Loucy (cell line): ENCODE results near the gene OR7G2.
"Not testable (repeated sequence)": the region's sequence is repeated elsewhere in the genome, so short reads cannot be mapped to it uniquely, and the experiment has no call there.

Experiments
- H2AFZ ChIP-seq: fragments of 200-600 bp; sonication (generic); 2 replicates; pipeline ENCODE4 v1.6.0; 2016; ENCODE audit warnings: antibody characterized with exemption, mild to moderate bottlenecking, low read length, moderate library complexity
- H3F3A ChIP-seq: fragments of 200-600 bp; 2 replicates; pipeline ENCODE4 v1.6.0; 2016; ENCODE audit warnings: antibody characterized with exemption, low read depth, mild to moderate bottlenecking
- H3K27me3 ChIP-seq: fragments of 200-600 bp; sonication (generic); 2 replicates; pipeline ENCODE4 v1.6.1; 2014; ENCODE audit warnings: low read length, mild to moderate bottlenecking; ENCODE audit not compliant: insufficient read depth, poor library complexity, severe bottlenecking
- H3K36me3 ChIP-seq: fragments of 200-600 bp; sonication (generic); 2 replicates; pipeline ENCODE4 v1.6.1; 2016; ENCODE audit warnings: low read length; ENCODE audit not compliant: insufficient read depth
- H3K4me1 ChIP-seq: fragments of 200-600 bp; sonication (generic); 2 replicates; pipeline ENCODE4 v1.5.1; 2014; ENCODE audit warnings: low read length, mild to moderate bottlenecking; ENCODE audit not compliant: insufficient read depth, poor library complexity, severe bottlenecking
- H3K4me2 ChIP-seq: fragments of 200-600 bp; sonication (generic); 2 replicates; pipeline ENCODE4 v1.6.0; 2014; ENCODE audit warnings: antibody characterized with exemption, low read length, low read depth, mild to moderate bottlenecking; ENCODE audit not compliant: poor library complexity, severe bottlenecking
- H3K4me3 ChIP-seq: fragments of 200-600 bp; sonication (generic); 2 replicates; pipeline ENCODE4 v1.5.1; 2014; ENCODE audit warnings: low read length, mild to moderate bottlenecking, mixed read lengths; ENCODE audit not compliant: poor library complexity, severe bottlenecking
- H3K79me2 ChIP-seq: fragments of 200-600 bp; sonication (generic); 2 replicates; pipeline ENCODE4 v1.6.1; 2014; ENCODE audit warnings: low read length; ENCODE audit not compliant: insufficient read depth
- H3K9ac ChIP-seq: fragments of 200-600 bp; sonication (generic); 2 replicates; pipeline ENCODE4 v1.6.0; 2014; ENCODE audit warnings: mild to moderate bottlenecking, low read depth, low read length, moderate library complexity; ENCODE audit not compliant: poor library complexity, severe bottlenecking
- H3K9me2 ChIP-seq: fragments of 200-600 bp; sonication (generic); replicated peaks from 2 replicates; pipeline ENCODE4 v1.6.1; 2016; ENCODE audit warnings: low read depth, low read length, mixed read lengths
- H3K9me3 ChIP-seq: fragments of 200-600 bp; sonication (generic); 2 replicates; pipeline ENCODE4 v1.6.1; 2014; ENCODE audit warnings: mild to moderate bottlenecking, antibody characterized with exemption, low read length, low read depth; ENCODE audit not compliant: insufficient read depth
- H4K20me1 ChIP-seq: fragments of 200-600 bp; sonication (generic); 2 replicates; pipeline ENCODE4 v1.6.0; 2014; ENCODE audit warnings: antibody characterized with exemption, low read length, mild to moderate bottlenecking; ENCODE audit not compliant: insufficient read depth, poor library complexity, severe bottlenecking
- CTCF ChIP-seq: fragments of 200-600 bp; sonication (generic); conservative IDR thresholded peaks from 2 replicates; pipeline ENCODE4 v1.5.1; 2014; ENCODE audit warnings: mild to moderate bottlenecking, antibody characterized with exemption, low read length
- EZH2phosphoT487 ChIP-seq: fragments of 200-600 bp; IDR thresholded peaks from 2 replicates; pipeline ENCODE4 v1.6.1; 2018; ENCODE audit warnings: antibody characterized with exemption, mild to moderate bottlenecking, moderate library complexity, borderline replicate concordance

Gene OR7G2

DNA sequence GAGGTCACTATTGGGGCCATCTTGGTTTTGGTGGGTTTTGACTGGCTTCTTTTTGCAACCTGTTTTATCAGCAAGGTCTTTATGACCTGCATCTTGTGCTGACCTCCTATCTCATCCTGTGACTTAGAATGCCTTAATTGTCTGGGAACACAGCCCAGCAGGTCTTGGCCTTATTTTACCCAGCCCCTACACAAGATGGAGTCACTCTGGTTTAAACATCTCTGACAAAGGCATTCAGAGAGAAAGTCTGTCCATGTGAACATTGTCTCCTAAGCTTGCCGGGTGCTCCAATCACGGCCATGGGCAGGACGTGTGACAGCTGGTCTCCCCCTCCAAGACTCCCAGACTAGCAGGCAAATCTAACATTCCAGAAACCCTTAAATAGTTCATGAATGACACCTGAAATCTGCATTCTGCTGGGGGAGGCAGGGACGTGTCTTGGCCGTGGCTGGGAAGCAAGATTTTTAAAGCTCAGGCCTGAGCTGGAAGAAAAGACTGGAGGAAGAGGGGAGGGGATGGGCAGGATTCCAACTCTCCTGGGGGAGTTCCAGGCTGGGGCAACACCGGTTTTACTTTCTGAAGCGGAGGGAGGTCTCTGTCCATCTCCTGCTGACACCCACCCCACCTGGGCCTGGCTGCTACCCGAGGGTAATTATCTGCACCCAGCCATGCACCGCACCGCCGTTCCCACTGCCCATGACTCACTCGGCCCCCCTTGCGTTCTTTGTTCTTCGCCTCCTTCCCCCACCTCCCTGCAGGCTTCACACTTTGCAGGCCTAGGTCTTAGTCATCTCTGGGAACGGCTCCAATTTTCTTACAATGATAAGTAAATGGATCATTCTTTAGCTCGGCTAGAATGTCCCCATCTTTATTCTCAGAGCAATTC, 32.0 kb downstream of the OR7G2 start:
- Histone ChIP-seq H2AFZ (no peak overlapping the region), H3K4me3 (no peak overlapping the region), H3K9ac (no peak overlapping the region), H3K9me2 (no peaks in the 10 kb centered on the region), H3K27me3 (no peaks in the 10 kb centered on the region), H3K9me3 (no peaks in the 10 kb centered on the region), H3K4me2 (no peak overlapping the region), H3F3A (no peaks in the 10 kb centered on the region), H3K4me1 (no peaks in the 10 kb centered on the region), H4K20me1 (no peaks in the 10 kb centered on the region), H3K79me2 (no peaks in the 10 kb centered on the region), H3K36me3 (no peaks in the 10 kb centered on the region)
- TF ChIP-seq EZH2phosphoT487 (no peak), CTCF (no peak)

DNA sequence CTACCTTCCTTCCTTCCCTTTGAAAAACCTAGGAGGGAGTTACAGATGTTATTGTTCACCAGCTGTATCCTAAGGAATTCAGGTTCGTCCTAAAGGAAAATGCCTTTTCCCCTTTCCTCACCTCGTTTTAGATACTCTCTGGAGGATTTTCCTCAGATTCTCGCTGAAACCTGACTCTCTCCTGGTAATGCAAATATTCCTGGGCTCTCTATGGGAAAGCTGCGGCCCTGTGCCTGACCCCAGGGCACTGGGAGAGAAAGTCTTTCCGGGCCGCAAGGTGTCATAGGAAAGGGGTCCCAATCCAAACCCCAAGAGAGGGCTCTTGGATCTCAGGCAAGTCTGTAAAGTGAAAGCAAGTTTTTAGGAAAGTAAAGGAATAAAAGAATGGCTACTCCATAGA, 33.5 kb downstream of the OR7G2 start:
- Histone ChIP-seq H4K20me1 (no peaks in the 10 kb centered on the region), H3K9me3 (no peaks in the 10 kb centered on the region), H3K9me2 (no peaks in the 10 kb centered on the region), H3K9ac (no peak overlapping the region), H2AFZ (no peak overlapping the region), H3K79me2 (no peaks in the 10 kb centered on the region), H3K4me1 (no peaks in the 10 kb centered on the region), H3K4me3 (no peak overlapping the region), H3F3A (no peaks in the 10 kb centered on the region), H3K27me3 (no peaks in the 10 kb centered on the region), H3K36me3 (no peaks in the 10 kb centered on the region), H3K4me2 (no peak overlapping the region)
- TF ChIP-seq CTCF (no peak), EZH2phosphoT487 (no peak)

DNA sequence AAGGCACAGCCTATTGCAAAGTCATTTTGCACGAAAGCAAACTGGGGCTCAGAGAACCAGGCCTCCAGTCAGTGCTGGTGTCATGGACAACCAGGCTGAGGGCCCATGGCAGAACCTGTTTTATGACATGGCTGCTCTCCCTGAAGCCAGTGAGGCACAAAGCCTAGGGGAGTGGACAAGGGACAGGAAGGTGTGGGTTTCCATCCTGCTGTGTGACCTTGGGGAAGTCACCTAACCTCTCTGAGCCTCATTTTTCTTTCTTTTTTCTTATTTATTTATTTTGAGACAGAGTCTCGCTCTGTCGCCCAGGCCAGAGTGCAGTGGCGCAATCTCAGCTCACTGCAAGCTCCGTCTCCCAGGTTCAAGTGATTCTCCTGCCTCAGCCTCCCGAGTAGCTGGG, 35.6 kb downstream of the OR7G2 start:
- H3K4me1 ChIP-seq, H3F3A ChIP-seq, H3K27me3 ChIP-seq, H3K36me3 ChIP-seq, H3K9me3 ChIP-seq, H4K20me1 ChIP-seq, H3K4me3 ChIP-seq, H3K9me2 ChIP-seq, H3K9ac ChIP-seq, H2AFZ ChIP-seq, H3K79me2 ChIP-seq, H3K4me2 ChIP-seq: not testable (repeated sequence)

DNA sequence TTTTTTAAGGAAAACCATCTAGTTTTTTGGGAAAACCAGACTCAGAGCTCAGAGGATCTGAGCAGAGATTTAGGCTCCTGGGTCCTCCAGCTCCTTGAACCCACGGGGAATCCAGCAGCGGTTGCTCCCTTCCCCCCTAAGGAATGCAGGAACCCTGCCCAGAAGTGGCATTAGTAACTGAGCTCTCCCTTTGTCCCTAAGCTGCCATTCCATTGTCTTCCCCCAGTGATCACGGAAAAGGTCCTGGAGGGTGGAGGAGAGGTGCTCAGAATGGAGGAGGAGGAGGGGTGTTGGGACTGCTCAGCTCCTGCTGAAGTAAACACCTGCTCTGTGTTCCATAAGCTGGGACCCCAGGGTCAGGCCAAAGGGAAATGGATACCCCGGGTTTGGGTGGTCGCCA, 37.2 kb downstream of the OR7G2 start:
- no peaks in the 10 kb centered on the region for H3K27me3 ChIP-seq
- no peak overlapping the region for H3K9ac ChIP-seq
- H2AFZ ChIP-seq, result no peak overlapping the region
- H3K36me3 ChIP-seq, result no peaks in the 10 kb centered on the region
- H3K4me3 ChIP-seq, result no peak overlapping the region
- no peaks in the 10 kb centered on the region for H3K9me3 ChIP-seq
- no peak overlapping the region for H3K4me2 ChIP-seq
- H4K20me1 ChIP-seq, result no peaks in the 10 kb centered on the region
- H3K4me1 ChIP-seq, result no peaks in the 10 kb centered on the region
- H3F3A ChIP-seq, result no peaks in the 10 kb centered on the region
- no peak for TF ChIP-seq EZH2phosphoT487
- TF ChIP-seq CTCF, result no peak
- no peaks in the 10 kb centered on the region for H3K79me2 ChIP-seq
- H3K9me2 ChIP-seq, result no peaks in the 10 kb centered on the region
